Inflammatory macrophage (primary cell): ENCODE measurements around the gene PELI1.

Experiments
- DNase-seq, 2 donors: peaks; one replicate each; pipeline ENCODE4 v3.0.0-alpha.2; 2020 to 2022

The PELI1 gene

GRCh38 chr2:64153811-64154210 is 9.6 kb upstream of the PELI1 start:
- no peak for DNase-seq

- peak; percentile 31 to 53 for DNase-seq
These were observed 7.3 kb upstream of the PELI1 start for GRCh38 chr2:64151476-64151875.

GRCh38 chr2:64145714-64146113 is 1.5 kb upstream of the PELI1 start:
- no peak for DNase-seq

- no peak for DNase-seq
These were observed 899 bp upstream of the PELI1 start for GRCh38 chr2:64145119-64145518.

GRCh38 chr2:64143169-64144056 is 807 bp downstream of the PELI1 start:
- peak; percentile 18 to 47 for DNase-seq

GRCh38 chr2:64142741-64143168 is 1.5 kb downstream of the PELI1 start:
- DNase-seq = no peak

GRCh38 chr2:64141674-64142405 is 2.4 kb downstream of the PELI1 start:
- no peak for DNase-seq

GRCh38 chr2:64140665-64141200 is 3.5 kb downstream of the PELI1 start:
- DNase-seq = no peak

GRCh38 chr2:64139956-64140355 is 4.3 kb downstream of the PELI1 start:
- DNase-seq = no peak

GRCh38 chr2:64137996-64138395 is 6.2 kb downstream of the PELI1 start:
- DNase-seq = no peak

GRCh38 chr2:64137567-64137966 is 6.7 kb downstream of the PELI1 start:
- peak; percentile 62 to 90 for DNase-seq

- no peak for DNase-seq
These were observed 8.8 kb downstream of the PELI1 start for GRCh38 chr2:64135421-64135820.

- no peak for DNase-seq
These were observed 9.4 kb downstream of the PELI1 start for GRCh38 chr2:64134813-64135212.

GRCh38 chr2:64133828-64134227 is 10.4 kb downstream of the PELI1 start:
- no peak for DNase-seq

GRCh38 chr2:64133354-64133753 is 10.9 kb downstream of the PELI1 start:
- no peak for DNase-seq

GRCh38 chr2:64130333-64130732 is 13.9 kb downstream of the PELI1 start:
- no peak for DNase-seq

- peak; percentile 40 to 50 for DNase-seq
These were observed 15.3 kb downstream of the PELI1 start for GRCh38 chr2:64128943-64129391.

- no peak for DNase-seq
These were observed 15.8 kb downstream of the PELI1 start for GRCh38 chr2:64128406-64128805.

GRCh38 chr2:64127119-64127518 is 17.1 kb downstream of the PELI1 start:
- no peak for DNase-seq

GRCh38 chr2:64126601-64127000 is 17.6 kb downstream of the PELI1 start:
- no peak for DNase-seq

GRCh38 chr2:64124571-64124970 is 19.6 kb downstream of the PELI1 start:
- DNase-seq = no peak

GRCh38 chr2:64124168-64124567 is 20.1 kb downstream of the PELI1 start:
- DNase-seq = no peak

- no peak for DNase-seq
These were observed 20.5 kb downstream of the PELI1 start for GRCh38 chr2:64123740-64124139.

- DNase-seq = no peak
These were observed 21.9 kb downstream of the PELI1 start for GRCh38 chr2:64122358-64122757.
